Endometrium (tissue), 2 donors: ENCODE data around the gene NEK6.

ENCODE experiments used
- FAIRE-seq: peaks from 2 replicates; lab custom pipeline; 2012; peaks lifted over from hg19 to GRCh38; lab: Jason Lieb, UNC
- donor health status: control.
- donor health status: control.

Gene NEK6

DNA sequence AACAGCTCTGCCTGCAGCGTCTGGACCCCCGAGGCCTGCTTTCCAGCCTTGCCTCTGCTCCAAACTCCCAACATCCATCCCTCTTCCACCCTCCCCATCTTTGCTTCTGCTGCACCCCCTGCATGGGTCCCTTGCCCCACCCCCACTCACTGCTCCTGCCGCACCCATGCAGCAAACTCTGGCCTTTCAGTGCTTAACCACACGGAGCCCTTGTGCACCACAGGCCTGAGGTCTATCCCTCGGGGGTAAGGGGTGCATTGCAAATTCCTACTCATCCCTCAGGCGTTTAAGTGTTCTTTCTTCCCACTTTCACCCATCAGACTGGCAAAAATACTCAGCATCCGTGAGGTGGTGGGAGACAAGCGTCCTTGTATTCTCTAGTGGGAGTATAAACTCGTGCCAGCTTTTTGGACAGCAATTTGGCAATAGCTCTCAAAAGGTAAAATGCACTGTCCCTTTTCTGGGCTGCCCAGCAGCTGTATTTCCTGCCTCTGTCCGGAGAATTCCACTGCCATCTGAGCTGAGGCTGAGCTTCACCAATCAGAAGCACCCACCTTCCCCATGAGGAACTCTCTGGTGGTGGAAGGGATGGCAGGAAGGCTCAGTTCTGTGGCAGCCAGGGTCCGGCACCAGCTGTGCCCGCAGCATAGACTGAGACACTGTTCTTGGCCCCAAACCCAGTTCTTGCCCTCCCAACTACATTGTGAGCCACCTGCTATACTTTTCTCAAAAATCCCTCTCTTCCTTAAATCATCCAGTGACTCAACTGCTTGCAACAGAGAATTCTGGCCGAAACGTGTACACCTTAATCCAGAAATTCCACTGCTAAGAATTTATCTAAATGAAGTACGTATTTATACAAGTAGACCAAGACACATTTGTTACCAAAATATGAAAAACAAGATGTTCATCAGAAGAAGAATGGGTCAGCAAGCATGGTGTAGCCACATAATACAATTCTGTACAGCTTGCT is 142.5 kb downstream of the NEK6 start:
- no peak for FAIRE-seq
